GM18868 (cell line): ENCODE measurements around the gene PLA2G2D.
"Not testable (repeated sequence)": the region's sequence is repeated elsewhere in the genome, so short reads cannot be mapped to it uniquely, and the experiment has no call there.

ENCODE experiments used
- ATAC-seq: cut with Tn5 transposase; IDR thresholded peaks from one replicate; pipeline ENCODE4 v1.9.1; 2021; ENCODE audit warnings: mild to moderate bottlenecking, moderate library complexity; ENCODE audit not compliant: unreplicated experiment

Gene PLA2G2D

DNA sequence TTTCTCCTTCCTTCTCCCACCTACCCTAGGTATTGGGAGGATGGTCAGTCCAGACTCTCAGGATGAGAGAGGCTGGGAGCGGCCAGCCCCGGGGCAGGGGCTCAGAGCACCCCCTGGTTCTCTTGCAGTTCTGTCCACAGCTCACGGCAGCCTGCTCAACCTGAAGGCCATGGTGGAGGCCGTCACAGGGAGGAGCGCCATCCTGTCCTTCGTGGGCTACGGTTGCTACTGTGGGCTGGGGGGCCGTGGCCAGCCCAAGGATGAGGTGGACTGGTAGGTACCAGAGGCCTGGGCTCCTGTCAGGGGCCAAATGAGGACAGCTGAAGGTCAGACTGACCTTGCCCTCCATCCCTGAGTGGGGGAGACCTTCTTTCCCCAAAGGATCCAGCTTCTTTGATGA is 24.0 kb upstream of the PLA2G2D start:
- ATAC-seq: no peak

DNA sequence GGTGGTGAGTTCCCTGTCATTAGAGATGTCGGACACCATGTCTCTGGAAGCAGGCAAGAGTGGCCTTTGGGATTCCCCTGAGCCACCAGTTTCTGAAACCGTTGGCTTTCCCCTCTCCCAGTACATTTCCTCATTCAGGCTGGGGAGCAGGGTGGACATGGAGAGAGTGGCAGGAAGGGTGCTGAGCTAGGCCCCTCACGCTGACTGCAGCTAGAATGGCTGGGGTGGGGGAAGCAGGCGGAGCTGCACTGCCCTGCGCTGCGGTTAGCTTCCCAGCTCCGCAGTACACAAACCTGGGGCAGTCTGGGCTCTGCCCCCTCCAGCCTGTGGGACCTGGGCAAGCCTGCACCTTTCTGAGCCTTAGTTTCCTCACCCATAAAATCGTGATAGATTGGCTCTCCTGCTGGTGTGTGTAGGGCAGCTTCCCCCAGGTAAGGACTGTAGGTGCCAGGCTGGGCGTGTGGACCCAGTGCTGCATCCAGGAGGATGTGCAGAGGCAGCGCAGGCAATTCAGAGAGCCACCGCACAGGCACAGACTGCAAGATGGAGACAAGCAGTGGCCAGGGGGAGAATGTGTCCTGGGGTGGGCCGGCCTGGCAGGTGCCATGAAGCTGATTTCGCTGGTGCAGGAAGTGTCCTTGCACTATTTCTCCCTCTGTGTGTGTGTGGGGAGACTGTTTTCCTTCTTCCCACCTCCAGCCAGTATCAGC is 22.8 kb upstream of the PLA2G2D start:
- ATAC-seq: no peak

DNA sequence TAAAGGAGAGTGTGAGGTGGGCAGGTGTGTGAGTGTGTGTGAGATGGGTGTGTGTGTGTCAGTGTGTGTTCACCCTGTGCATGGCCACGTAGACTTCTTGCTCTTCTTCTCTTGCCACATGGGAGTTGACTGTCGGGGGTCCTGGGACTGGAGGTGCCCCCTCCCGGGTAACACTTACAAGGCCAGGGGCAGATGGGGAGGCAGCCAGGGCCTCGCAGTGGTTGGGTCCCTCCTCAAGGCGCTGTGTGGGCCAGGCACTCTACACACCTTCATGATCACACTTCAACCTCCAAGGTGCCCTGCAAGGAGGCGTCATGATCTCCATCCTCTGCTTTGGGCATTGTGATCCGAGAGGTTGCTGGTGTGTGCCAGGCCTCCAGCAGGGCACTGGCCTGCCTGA is 22.1 kb upstream of the PLA2G2D start:
- no peak for ATAC-seq

DNA sequence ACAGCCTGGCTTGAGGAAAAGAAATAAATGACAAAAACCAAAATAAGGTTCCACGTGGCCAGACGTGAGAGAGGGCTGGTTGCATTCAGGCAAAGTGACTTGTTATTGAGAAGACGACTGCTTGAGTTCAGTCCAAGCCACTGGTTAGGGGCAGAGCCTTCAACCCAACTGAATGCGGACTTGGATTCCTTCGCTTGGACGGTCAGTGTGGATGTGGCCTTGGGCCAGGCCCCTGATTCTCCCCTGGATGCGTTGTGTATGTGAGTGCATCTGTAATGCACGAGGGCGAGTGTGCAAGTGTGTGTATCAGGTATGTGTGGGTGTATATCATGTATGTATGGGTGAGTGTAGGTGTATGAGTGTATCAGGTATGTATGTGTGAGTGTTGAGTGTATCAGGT is 21.7 kb upstream of the PLA2G2D start:
- no peak for ATAC-seq

- ATAC-seq: no peak
Measured at GRCh38 chr1:20139776-20140612, 20.7 kb upstream of the PLA2G2D start.

DNA sequence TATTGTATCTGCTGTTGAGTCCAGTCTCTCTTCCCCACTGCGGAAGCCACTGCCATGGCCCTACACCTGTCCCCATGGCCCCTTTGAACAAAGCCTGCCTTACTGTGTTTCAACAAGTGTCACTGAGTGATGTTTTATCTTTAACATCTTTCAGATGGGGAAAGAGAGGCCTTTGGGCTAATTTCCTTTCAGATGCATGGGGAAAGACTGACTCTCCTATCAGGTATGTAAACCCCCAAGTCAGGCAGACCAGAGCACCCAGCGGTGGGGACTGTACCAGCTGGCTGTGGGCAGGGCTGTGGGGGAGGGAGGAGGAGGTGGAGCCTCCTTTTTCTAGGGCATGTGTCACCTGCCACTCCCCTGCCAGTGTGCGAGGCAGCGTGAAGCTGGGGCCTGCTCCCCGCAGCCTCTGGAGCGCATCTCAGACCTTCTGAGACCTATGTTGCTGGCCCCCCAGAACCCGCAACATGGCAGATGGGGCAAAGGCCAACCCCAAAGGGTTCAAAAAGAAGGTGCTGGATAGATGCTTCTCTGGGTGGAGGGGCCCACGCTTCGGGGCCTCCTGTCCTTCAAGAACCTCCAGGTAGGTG is 19.7 kb upstream of the PLA2G2D start, which contains the start of gene PLA2G2F:
TSS of gene PLA2G2F (plus strand) at position 363 of the 590 bp plus-strand sequence. CDS start at position 468, 105 bp downstream.
- no peak for ATAC-seq

GRCh38 chr1:20138346-20138745 is 19.0 kb upstream of the PLA2G2D start:
- ATAC-seq: no peak

- ATAC-seq: no peak
Measured at GRCh38 chr1:20137604-20138003, 18.3 kb upstream of the PLA2G2D start.

- ATAC-seq: no peak
Measured at GRCh38 chr1:20137055-20137454, 17.7 kb upstream of the PLA2G2D start.

DNA sequence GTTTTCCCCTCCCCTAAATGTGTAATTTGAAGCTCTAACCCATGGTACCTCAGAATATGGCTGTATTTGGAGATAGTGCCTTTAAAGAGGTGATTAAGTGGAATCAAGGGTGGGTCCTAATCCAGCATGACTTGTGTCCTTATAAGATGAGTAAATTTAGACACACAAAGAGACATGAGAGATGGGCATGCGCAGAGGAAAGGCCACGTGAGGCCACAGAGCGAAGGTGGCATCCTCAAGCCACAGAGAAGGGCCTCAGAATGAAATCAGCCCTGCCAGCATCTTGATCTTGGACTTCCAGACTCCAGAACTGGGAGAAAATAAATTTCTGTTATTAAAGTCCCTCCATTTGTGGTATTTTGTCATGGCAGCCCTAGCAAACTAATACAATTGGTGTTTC is 16.9 kb upstream of the PLA2G2D start:
- ATAC-seq: no peak

DNA sequence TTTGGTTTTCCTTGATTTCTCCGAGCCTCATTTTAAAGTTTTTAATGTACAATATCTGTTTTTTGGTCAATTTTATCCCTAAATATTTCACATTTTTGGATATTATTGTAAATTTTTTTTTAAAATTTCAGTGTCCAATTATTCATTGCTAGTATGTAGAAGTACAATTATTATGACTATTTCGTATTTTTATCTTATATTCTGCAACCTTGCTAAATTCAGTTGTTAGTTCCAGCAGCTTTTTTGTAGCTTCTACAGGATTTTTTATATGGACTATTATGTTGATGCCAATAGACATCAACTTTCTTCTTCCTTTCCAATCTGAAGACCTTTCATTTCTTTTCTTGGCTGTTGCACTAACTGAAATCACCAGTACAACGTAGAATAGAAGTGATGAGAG is 15.7 kb upstream of the PLA2G2D start:
- ATAC-seq: no peak

- ATAC-seq: not testable (repeated sequence)
Measured at GRCh38 chr1:20130518-20130917, 11.2 kb upstream of the PLA2G2D start.

DNA sequence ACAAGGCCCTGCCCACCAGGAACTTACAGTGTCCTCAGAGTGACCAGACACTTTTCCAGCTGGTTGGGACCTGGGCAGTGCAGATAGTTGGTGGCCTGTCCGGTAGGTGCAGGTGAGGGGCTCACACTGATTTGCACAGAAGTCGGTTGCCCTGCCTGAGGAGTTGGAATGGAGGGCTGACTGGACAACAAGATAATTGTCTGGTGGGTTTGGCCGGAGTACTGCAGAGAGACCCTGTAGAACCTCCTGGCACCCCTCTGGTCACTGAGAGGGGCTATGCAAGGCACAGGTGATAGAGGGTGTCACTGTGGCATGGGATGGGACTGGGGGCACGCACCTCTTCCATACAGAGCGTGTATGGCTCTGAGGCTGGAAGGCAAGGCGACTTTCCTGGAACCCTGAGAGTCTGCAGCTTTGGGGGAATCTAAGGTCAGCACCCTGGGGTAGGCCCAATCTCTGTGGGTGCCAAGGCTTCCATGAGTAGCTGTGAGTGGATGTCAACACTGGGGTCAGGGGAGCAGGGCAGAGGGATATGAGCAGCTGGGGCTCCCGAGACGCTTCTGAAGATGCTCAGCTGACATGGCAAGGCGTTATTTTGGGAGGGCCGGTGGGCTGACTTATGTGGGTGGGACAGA is 7.6 kb upstream of the PLA2G2D start:
- no peak for ATAC-seq

DNA sequence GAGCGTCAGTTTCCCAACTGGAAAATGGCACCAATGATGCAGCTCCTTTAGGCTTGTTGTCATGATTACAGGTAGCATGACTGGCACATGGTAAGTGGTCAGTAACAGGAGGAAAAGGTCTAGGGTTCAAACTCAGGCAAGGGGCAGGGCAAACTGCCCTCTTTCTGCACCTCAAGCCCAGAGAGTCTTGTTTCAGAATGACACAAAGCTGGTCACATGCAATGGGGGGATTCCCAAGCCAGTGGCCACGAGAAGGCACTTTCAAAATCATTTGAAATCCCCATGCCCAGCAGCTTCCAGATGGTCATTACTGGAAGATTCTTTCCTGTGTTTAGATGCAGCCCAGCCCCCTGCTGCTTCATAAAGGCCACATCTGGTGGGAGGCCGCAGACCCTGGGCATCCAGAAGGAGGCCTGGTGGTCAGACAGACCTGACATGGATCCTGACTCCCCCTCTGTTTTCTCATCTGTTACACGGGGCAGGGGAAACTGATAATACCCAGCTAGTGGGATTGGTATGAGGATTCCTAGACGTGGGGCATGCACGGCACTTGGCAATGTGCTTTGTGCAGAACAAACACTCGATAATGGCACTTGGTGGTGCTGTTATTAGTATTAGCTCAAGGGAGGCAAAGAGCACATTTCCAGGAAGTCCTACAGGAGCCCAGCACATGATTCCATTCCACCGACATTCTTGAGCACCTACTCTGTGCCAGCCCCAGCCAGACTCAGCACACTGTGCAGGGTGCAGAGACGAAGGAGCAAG is 6.9 kb upstream of the PLA2G2D start:
- ATAC-seq: no peak

DNA sequence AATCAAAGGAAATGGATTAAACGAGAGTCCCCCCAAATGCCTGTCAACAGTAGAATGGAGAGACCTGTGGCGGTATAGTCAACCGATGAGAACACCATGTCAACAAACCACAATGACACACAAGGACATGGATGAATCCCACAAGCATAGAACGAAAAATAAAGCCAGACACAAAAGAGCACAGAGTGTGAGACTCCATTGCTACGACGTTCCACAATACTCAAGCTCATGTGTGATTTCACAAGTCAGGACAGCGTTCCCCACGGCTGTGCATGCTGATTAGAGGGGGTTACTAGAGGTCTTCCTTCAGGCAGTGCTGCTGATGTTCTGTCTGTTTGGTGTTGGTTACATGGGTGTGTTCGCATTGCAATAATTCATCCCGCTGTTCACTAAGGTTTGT is 5.8 kb upstream of the PLA2G2D start:
- ATAC-seq: no peak

DNA sequence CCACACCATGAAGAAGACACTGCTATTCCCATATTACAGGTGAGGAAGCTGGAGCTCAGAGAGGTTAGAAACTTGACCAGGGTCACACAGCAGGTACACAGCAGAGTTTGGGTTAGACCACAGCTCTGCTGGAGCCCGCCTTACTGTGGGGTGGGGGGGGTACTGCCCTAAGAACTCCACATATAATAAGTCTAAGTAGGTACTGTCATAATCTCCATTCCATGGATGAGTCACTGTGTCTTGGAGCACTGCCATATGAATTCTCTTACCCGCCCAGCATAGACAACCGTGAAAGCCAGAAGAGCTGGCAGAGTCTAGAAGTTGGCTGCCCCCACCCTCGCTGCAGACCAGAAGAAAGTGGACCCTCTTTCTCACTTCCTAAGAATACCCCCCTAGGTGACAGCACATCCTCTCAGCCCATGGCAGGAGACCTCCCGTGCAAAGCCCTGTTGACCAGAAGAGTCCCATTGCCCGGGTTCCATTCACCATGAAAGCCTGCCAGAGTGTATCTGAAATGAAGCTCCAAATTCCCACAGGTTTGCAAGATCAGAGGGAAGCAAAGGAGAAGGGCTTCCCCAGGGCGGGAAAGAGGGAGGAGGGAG is 5.2 kb upstream of the PLA2G2D start:
- ATAC-seq: peak; percentile 43

DNA sequence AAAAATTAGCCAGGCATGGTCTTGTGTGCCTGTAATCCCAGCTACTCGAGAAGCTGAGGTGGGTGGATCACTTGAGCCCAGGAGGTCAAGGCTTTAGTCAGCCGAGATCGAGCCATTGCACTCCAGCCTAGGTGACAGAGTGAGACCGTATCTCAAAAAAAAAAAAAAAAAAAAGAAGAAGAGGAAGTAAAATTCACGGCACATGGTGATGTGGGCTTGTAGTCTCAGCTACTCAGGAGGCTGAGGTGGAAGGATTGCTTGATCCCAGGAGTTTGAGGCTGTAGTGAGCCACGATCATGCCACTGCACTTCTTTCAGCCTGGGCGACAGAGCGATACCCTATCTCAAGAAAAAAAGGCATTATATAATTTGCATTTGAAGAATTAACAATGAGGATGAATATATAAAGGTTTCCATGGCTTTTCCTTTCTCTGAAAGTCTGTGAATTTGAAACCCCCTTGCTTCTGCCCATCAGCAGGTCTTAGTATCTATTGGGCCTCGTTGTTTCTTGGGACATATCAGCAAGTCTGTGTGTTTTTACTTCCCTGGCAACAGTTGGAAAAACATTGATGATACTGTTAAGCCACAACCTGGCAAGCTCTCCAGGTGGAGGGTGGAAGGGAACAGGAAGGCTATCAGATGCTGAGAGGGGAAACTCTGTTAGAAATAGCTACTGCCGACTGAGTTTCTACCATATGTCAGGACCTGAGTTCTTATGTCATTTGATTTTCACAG is 4.6 kb upstream of the PLA2G2D start:
- ATAC-seq: peak; percentile 12

DNA sequence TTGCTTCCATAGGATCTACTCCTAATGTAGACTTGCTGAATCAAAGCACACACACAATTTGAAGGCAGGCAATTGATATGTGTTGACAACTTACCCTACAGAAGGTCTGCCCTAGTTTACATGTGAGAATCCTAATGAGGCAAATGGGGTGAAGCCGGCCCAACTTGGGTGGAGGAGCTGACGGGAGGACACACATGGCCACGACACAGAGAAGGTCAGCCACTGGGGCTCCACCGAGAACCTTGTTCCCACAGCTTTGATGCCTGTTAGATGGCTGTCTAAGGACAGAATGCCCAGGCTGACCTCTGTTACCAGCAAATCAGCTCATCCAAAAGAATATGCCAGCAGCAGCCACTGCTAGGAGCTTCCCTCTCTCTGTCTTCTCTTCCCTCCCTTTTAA is 1.5 kb upstream of the PLA2G2D start:
- no peak for ATAC-seq

DNA sequence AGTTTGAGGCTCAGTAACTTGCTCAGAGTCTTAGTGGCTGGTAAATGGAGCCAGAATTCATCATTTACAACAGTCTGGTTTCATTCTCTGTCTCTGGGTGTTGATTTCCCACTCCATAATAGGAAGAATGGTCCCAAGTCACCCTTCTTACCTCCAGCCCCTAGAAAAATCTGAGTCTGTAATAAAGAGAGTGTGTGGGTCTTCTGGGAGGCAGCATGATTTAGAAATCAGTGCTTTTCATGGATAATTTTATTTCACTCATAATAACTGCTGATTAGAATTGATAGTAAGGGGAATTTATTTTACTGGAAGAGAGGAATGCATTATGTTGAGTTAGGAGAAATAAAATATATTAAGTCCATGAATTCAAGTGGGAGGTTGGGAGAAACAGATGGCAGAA is 2.1 kb downstream of the PLA2G2D start:
- ATAC-seq: no peak

DNA sequence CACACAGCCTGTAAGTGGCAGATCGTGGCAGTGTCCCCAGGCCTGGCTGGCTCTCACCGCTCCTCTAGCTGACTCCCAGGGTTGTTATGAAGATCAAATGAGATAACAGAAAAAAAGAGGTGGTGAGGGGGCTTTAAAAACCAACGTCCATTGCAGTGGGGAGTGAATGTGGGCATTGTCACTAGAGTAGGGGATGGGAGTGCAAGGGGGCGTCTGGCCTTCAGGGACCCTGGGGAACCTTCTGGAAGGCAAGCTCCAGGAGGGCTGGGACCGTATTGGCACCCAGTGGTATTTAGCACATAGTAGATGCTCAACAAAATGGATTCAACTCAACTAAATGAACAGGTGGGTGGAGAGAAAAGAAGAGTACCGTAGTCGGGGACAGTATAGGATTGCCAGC is 3.4 kb downstream of the PLA2G2D start:
- no peak for ATAC-seq
